Measurements from ENCODE around the gene MFN1. TPM values are rescaled to one million over a fixed set of nuclear protein-coding genes. Genes with fewer than 3 reads are reported as not detected.

The MFN1 gene
- total RNA-seq, 4 donors from 2014 or later: 43.3 to 45.7 (median 44.6) TPM

DNA sequence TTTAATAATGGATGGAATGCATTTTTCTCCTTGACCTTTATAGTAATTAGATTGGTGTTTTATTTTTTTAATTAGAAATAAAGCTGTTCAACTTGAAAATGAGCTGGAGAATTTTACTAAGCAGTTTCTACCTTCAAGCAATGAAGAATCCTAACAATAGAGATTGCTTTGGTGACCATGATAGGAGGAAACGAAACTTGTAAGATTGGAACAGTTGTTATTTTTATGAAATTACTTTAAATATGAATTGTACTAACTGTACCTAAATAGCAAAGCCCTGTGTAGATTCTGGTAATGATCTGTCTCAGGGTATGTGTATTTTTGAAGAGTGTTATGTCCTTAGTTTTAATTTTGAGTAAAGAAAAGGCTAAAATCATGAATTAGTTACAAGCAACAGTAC lies 44.4 kb downstream of the MFN1 start:
- TF ChIP-seq POLR2A (IDR thresholded peaks at IDR 0.05): no peak
- TF ChIP-seq, protein P1, sequence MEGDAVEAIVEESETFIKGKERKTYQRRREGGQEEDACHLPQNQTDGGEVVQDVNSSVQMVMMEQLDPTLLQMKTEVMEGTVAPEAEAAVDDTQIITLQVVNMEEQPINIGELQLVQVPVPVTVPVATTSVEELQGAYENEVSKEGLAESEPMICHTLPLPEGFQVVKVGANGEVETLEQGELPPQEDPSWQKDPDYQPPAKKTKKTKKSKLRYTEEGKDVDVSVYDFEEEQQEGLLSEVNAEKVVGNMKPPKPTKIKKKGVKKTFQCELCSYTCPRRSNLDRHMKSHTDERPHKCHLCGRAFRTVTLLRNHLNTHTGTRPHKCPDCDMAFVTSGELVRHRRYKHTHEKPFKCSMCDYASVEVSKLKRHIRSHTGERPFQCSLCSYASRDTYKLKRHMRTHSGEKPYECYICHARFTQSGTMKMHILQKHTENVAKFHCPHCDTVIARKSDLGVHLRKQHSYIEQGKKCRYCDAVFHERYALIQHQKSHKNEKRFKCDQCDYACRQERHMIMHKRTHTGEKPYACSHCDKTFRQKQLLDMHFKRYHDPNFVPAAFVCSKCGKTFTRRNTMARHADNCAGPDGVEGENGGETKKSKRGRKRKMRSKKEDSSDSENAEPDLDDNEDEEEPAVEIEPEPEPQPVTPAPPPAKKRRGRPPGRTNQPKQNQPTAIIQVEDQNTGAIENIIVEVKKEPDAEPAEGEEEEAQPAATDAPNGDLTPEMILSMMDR (IDR thresholded peaks at IDR 0.05): no peak
- no peaks in the 10 kb centered on the region for H3K4me1 ChIP-seq
- H3K27ac ChIP-seq: no peak overlapping the region
- intact Hi-C loops (cut with DNase I): no loop called here
- 94 to 99% methylated on average over 1 of the region's 1 CpG for WGBS, 2 donors
- DNase-seq: no peak
- H3K27me3 ChIP-seq: no peaks in the 10 kb centered on the region
- H3K36me3 ChIP-seq: peaks cover 6 to 15% of the 10 kb centered on the region in 2 donors
- no peaks in the 10 kb centered on the region for H3K9me3 ChIP-seq
- no peak overlapping the region for H3K4me3 ChIP-seq (replicated peaks in 1 of 3)

- Histone ChIP-seq H3K4me1 (no peaks in the 10 kb centered on the region), H3K4me3 (replicated peaks in 1 of 3) (no peak overlapping the region), H3K27me3 (no peaks in the 10 kb centered on the region), H3K36me3 (peaks cover 3 to 5% of the 10 kb centered on the region in 2 donors), H3K9me3 (no peaks in the 10 kb centered on the region), H3K27ac (no peak overlapping the region)
- WGBS, 2 donors: 94 to 97% methylated on average over 2 of the region's 2 CpGs
- TF ChIP-seq, protein P1 (IDR thresholded peaks at IDR 0.05): no peak
- no peak for TF ChIP-seq POLR2A (IDR thresholded peaks at IDR 0.05)
- intact Hi-C loops (cut with DNase I): no loop called here
- no peak for DNase-seq
These were observed 51.2 kb downstream of the MFN1 start for GRCh38 chr3:179398574-179399231.

DNA sequence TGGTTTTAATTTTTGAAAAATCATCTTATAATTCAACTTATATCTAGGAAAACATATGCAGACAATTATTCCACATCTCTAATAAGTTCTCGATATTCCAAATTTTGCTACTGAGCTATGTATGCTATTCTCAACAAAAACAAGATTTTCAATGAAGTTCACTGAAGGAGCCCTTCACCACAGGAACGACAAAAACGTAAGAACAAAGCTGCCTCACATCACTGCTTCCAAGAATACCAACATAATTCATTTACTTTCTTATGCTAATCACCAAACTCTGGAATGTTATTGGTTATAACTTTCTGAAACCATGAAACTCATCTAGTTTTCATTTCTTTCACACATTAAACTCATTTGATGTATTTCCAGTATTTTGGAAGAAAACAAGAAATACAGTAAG lies 54.1 kb downstream of the MFN1 start:
- Histone ChIP-seq H3K36me3 (peaks cover 3 to 6% of the 10 kb centered on the region in 2 donors), H3K4me3 (replicated peaks in 1 of 3) (no peak overlapping the region), H3K9me3 (no peaks in the 10 kb centered on the region), H3K4me1 (no peaks in the 10 kb centered on the region), H3K27me3 (no peaks in the 10 kb centered on the region), H3K27ac (no peak overlapping the region)
- WGBS, 2 donors: 79 to 85% methylated on average over 3 of the region's 3 CpGs
- TF ChIP-seq, protein P1 (IDR thresholded peaks at IDR 0.05): no peak
- no peak for TF ChIP-seq POLR2A (IDR thresholded peaks at IDR 0.05)
- DNase-seq: no peak
- intact Hi-C loops (cut with DNase I): no loop called here

DNA sequence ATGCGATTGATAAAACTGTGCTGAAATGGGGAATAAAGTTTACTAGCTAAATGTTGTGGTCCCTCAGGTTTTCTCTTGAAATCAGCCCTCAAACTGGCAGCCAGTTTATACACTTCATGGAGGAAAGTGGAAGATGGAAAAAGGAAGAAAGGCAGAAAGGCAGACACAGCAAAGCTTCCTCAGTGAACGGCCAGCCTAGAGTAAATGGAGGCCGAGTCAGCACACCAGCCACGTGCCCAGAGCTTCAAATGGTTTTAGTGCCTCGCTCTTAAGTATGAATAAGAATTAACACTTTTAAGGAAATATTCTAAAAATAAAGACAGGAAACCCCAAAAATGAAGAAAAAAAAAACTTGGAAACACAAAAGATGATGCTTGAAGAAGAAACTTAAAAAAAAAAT lies 55.5 kb downstream of the MFN1 start:
- 79 to 80% methylated on average over 5 of the region's 5 CpGs for WGBS, 2 donors
- TF ChIP-seq, protein P1 (IDR thresholded peaks at IDR 0.05): no peak
- no peak for TF ChIP-seq POLR2A (IDR thresholded peaks at IDR 0.05)
- H3K27ac ChIP-seq: no peak overlapping the region

DNA sequence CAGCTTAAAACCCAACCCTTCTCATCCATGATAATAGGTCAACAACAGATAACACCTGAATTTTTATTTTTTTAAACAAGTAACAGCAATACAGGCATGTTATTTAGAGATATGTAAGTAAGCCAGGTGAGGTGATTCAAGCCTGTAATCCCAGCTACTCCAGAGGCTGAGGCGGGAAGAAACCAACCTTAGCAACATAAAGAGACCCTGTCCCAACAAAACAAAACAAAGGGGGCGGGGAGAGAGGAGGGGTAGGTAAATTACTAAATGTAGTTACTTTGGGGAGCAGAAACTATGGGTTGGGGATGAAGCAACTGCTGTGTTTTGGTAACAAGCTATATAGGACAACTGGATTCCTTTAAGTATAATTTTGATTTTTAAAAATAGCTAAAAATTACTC lies 56.8 kb downstream of the MFN1 start:
- H3K9me3 ChIP-seq: no peaks in the 10 kb centered on the region
- no peak overlapping the region for H3K4me3 ChIP-seq (replicated peaks in 1 of 3)
- H3K27me3 ChIP-seq: no peaks in the 10 kb centered on the region
- H3K36me3 ChIP-seq: peaks cover 3 to 7% of the 10 kb centered on the region in 2 donors
- no peak for DNase-seq
- intact Hi-C loops (cut with DNase I): no loop called here
- 88 to 94% methylated on average over 2 of the region's 2 CpGs for WGBS, 2 donors
- no peak for TF ChIP-seq POLR2A (IDR thresholded peaks at IDR 0.05)
- TF ChIP-seq, protein P1 (IDR thresholded peaks at IDR 0.05): no peak
- H3K27ac ChIP-seq: no peak overlapping the region
- H3K4me1 ChIP-seq: no peaks in the 10 kb centered on the region

More for the DNA sequence above, 55.5 kb downstream of the MFN1 start:
- DNase-seq: no peak
- Histone ChIP-seq H3K27me3 (no peaks in the 10 kb centered on the region), H3K4me1 (no peaks in the 10 kb centered on the region), H3K4me3 (replicated peaks in 1 of 3) (no peak overlapping the region), H3K9me3 (no peaks in the 10 kb centered on the region), H3K36me3 (peaks cover 3 to 7% of the 10 kb centered on the region in 2 donors)
- intact Hi-C loops (cut with DNase I): no loop called here
